Osteocyte (in vitro differentiated cells): ENCODE results near the gene TERF2IP. TPM values are rescaled to one million over a fixed set of nuclear protein-coding genes. Genes with fewer than 3 reads are reported as not detected.

Experiments
- DNase-seq: peaks from one replicate; pipeline ENCODE4 v3.0.0; 2021; ENCODE audit warnings: mixed read lengths; ENCODE audit not compliant: unreplicated experiment; ENCODE audit errors: extremely low spot score
- H3K27ac Mint-ChIP-seq: one replicate; pipeline ENCODE4 v1.8.0; 2021; ENCODE audit warnings: mild to moderate bottlenecking, mixed read lengths; ENCODE audit not compliant: unreplicated experiment
- H3K27me3 Mint-ChIP-seq: one replicate; pipeline ENCODE4 v1.8.0; 2021; ENCODE audit warnings: mixed read lengths; ENCODE audit not compliant: unreplicated experiment
- H3K36me3 Mint-ChIP-seq: one replicate; pipeline ENCODE4 v1.8.0; 2021; ENCODE audit warnings: mixed read lengths; ENCODE audit not compliant: unreplicated experiment
- H3K4me1 Mint-ChIP-seq: one replicate; pipeline ENCODE4 v1.8.0; 2021; ENCODE audit warnings: mixed read lengths; ENCODE audit not compliant: unreplicated experiment
- H3K4me3 Mint-ChIP-seq: one replicate; pipeline ENCODE4 v1.8.0; 2021; ENCODE audit warnings: mild to moderate bottlenecking, moderate library complexity, mixed read lengths; ENCODE audit not compliant: unreplicated experiment
- H3K9me3 Mint-ChIP-seq: one replicate; pipeline ENCODE4 v1.8.0; 2021; ENCODE audit warnings: mixed read lengths; ENCODE audit not compliant: unreplicated experiment
- total RNA-seq: library from RNA; stranded (reverse); gene quantifications from 2 replicates; pipeline ENCODE4 v1.2.1, GENCODE V29; 2021
- TF ChIP-seq, protein P1 (sequence below): fragments of 200-600 bp; sonication (generic); IDR thresholded peaks from 2 replicates; pipeline ENCODE4 v1.5.0; 2021; ENCODE audit warnings: antibody characterized with exemption, mild to moderate bottlenecking, moderate library complexity

The TERF2IP gene
- total RNA-seq, 1 donor from 2014 or later = 65.8 TPM

DNA sequence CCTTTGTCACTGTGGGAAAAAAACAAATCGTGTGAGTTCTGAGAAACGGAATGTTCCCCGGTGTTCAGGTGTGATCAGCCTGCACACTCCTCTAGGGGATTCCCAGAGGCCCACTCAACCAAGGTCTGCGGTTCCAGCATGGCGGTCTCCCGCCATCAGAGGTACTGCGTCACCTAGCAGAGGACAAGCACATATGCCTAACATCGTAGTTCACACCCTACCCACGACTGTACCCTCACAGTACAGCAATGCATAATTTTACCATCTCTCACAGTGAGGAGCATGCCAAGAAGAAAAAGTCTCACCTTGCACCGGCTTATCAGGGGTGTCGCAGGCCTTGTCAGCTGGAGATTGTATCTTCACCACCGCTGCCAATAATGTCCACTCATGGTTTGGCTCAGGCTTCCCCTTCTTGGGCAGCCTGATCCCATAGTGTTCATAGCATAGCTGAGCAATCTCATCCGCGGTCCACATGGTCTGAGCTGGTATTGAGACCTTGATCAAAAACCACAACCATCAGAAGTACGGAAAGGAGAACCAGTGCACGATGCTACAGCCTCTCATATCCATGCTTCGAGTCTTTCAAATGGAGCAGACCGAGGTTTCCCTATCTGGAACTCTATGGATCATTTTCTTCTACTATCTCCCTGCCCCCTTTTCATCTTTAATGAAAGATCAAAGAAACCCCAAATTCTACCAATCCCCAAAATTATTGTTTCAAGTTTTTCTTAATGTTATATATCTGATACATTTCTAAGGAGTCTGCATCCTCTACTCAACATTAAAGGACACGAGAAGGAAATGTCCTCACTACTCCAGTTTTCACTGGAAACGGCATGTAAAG, 27.0 kb upstream of the TERF2IP start:
- H3K4me3 Mint-ChIP-seq = no peak overlapping the region

GRCh38 chr16:75621170-75621477, 26.4 kb upstream of the TERF2IP start:
- no peak overlapping the region for H3K27ac Mint-ChIP-seq

More for the DNA sequence above, 27.0 kb upstream of the TERF2IP start:
- H3K9me3 Mint-ChIP-seq = no peaks in the 10 kb centered on the region
- peaks cover 26% of the 10 kb centered on the region for H3K4me1 Mint-ChIP-seq
- peaks cover 25% of the 10 kb centered on the region for H3K36me3 Mint-ChIP-seq
- H3K27ac Mint-ChIP-seq = no peak overlapping the region
- TF ChIP-seq, protein P1, sequence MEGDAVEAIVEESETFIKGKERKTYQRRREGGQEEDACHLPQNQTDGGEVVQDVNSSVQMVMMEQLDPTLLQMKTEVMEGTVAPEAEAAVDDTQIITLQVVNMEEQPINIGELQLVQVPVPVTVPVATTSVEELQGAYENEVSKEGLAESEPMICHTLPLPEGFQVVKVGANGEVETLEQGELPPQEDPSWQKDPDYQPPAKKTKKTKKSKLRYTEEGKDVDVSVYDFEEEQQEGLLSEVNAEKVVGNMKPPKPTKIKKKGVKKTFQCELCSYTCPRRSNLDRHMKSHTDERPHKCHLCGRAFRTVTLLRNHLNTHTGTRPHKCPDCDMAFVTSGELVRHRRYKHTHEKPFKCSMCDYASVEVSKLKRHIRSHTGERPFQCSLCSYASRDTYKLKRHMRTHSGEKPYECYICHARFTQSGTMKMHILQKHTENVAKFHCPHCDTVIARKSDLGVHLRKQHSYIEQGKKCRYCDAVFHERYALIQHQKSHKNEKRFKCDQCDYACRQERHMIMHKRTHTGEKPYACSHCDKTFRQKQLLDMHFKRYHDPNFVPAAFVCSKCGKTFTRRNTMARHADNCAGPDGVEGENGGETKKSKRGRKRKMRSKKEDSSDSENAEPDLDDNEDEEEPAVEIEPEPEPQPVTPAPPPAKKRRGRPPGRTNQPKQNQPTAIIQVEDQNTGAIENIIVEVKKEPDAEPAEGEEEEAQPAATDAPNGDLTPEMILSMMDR = no peak
- DNase-seq = no peak
- H3K27me3 Mint-ChIP-seq = no peaks in the 10 kb centered on the region

DNA sequence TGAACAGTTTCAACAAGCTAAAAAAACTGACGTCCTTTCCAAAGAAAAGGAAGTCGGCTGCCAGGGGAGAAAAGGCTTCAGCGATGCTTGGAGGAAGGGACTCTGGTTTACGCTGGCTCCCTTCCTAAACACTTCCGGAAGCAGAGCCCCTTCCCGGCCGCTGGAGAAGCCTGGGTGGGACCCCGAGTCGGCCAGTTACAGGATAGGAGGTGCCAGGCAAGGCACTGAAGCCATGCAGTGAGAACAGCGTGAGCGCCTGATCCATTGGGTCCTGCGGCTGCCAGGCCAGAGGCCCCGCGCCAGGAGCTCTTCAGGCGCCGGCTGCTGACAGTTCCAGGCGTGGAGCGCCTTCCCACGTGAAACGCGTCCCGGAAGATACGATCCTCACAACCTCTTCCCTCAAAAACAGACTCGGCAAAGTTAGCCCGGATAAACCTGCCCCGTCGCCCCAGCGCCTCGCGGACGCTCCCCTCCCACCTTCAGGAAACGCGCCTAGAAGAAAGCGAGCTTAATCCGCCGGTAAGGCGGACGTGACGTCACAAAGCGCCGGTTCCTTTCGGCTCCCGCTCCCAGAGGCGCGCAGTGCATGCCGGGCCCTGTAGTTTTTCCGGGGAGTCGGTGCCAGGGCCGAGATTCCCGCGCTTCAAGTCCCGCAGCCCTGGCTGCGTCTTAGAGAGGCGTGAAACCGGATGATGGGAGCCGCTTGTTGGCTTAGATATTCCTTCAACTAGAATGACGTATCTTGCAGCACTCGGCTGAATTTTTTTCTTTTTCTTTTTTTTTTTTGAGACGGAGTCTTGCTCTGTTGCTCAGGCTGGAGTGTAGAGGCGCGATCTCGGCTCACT, 24.6 kb upstream of the TERF2IP start, which contains the start of gene ADAT1:
ADAT1 (minus strand) TSS at position 521 of the 845 bp plus-strand sequence. CDS start 2,482 bp downstream, outside the sequence.
- no peaks in the 10 kb centered on the region for H3K9me3 Mint-ChIP-seq
- peak within 1 kb of the TSS; percentile 99 for H3K4me3 Mint-ChIP-seq
- H3K36me3 Mint-ChIP-seq = peaks cover 22% of the 10 kb centered on the region
- H3K4me1 Mint-ChIP-seq = peaks cover 26% of the 10 kb centered on the region
- H3K27ac Mint-ChIP-seq = peak within 1 kb of the TSS; percentile 98
- TF ChIP-seq, protein P1 = no peak
- peak; percentile 98 for DNase-seq
- H3K27me3 Mint-ChIP-seq = no peaks in the 10 kb centered on the region

More at GRCh38 chr16:75621170-75621477, 26.4 kb upstream of the TERF2IP start:
- TF ChIP-seq, protein P1 = peak; percentile 58
- H3K27me3 Mint-ChIP-seq = no peaks in the 10 kb centered on the region
- H3K4me1 Mint-ChIP-seq = peaks cover 26% of the 10 kb centered on the region
- H3K36me3 Mint-ChIP-seq = peaks cover 22% of the 10 kb centered on the region
- no peaks in the 10 kb centered on the region for H3K9me3 Mint-ChIP-seq
- DNase-seq = no peak
- peak overlapping the region; percentile 99 for H3K4me3 Mint-ChIP-seq

DNA sequence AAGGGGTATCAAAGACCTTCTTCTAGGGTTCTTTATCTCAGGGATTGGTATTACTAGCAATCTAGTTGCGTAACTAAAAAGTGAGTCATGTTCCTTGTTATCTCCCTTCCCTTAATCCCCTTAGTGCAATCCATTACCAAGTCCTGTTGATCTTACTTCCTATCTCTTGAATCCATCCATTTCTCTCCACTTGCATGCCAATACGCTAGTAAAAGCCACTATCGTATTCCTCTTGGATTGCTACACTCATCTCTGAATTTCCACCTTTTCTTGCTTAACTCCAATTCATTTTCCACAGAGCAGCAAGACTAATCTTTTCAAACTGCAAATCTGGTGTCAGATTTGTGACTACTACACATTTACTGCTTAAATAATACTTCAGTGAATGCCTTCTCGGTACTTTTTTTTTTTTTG, 22.6 kb upstream of the TERF2IP start:
- Mint-ChIP-seq H3K27ac (no peak overlapping the region), H3K4me3 (no peak overlapping the region)

More for the DNA sequence above, 22.6 kb upstream of the TERF2IP start:
- Mint-ChIP-seq H3K27me3 (no peaks in the 10 kb centered on the region), H3K4me1 (peaks cover 26% of the 10 kb centered on the region), H3K36me3 (peaks cover 28% of the 10 kb centered on the region), H3K9me3 (no peaks in the 10 kb centered on the region)
- TF ChIP-seq, protein P1 = no peak
- DNase-seq = no peak
